Measurements from ENCODE around the gene TRIOBP. TPM values are rescaled to one million over a fixed set of nuclear protein-coding genes. Genes with fewer than 3 reads are reported as not detected.

The TRIOBP gene
- total and polyA plus RNA-seq, 2 of the 13 experiments (the other 11 are each of a cell fraction or from before 2014, with no cell fraction given), result 6.1 to 15.4 TPM

- TF ChIP-seq UBTF (CRISPR knock-in tag; IDR thresholded peaks at IDR 0.05) (peak; percentile 43; the same call in 1 of the 2 replicates), LCORL (IDR thresholded peaks at IDR 0.05) (no peak), LCORL (CRISPR knock-in tag; IDR thresholded peaks at IDR 0.05) (peak; percentile 44; the same call in 1 of the 2 replicates), ZNF546 (CRISPR knock-in tag; conservative IDR thresholded peaks at IDR 0.05) (no peak), PHF8 (CRISPR knock-in tag; IDR thresholded peaks at IDR 0.05) (peak; percentile 39; the same call in 1 of the 2 replicates), FOSL1 (CRISPR knock-in tag; IDR thresholded peaks at IDR 0.05; ENCODE audit: borderline replicate concordance) (no peak), HES4 (CRISPR knock-in tag; IDR thresholded peaks at IDR 0.05; ENCODE audit: borderline replicate concordance) (0 out of 2 replicates have a peak, but pooled peaks have one; percentile 35), CC2D1A (CRISPR knock-in tag; IDR thresholded peaks at IDR 0.05) (no peak), FOXK1 (CRISPR knock-in tag; IDR thresholded peaks at IDR 0.05; ENCODE audit: borderline replicate concordance, low read depth) (peak; percentile 46; the same call in 1 of the 2 replicates), ZNF281 (CRISPR knock-in tag; IDR thresholded peaks at IDR 0.05; ENCODE audit: borderline replicate concordance) (peak; percentile 78; the same call in 1 of the 2 replicates), KAT8 (CRISPR knock-in tag; IDR thresholded peaks at IDR 0.05) (peak; percentile 57; the same call in 1 of the 2 replicates), GABPB1 (CRISPR knock-in tag; IDR thresholded peaks at IDR 0.05) (peak; percentile 82), ZNF776 (CRISPR knock-in tag; IDR thresholded peaks at IDR 0.05) (0 out of 2 replicates have a peak, but pooled peaks have one; percentile 49), CREBL2 (CRISPR knock-in tag; IDR thresholded peaks at IDR 0.05; ENCODE audit: borderline replicate concordance) (no peak), KLF9 (CRISPR knock-in tag; IDR thresholded peaks at IDR 0.05; ENCODE audit: low read depth) (no peak), AKAP8 (CRISPR knock-in tag; IDR thresholded peaks at IDR 0.05) (no peak), PPARG (CRISPR knock-in tag; conservative IDR thresholded peaks at IDR 0.05) (no peak), CREM (IDR thresholded peaks at IDR 0.05) (peak; percentile 39; the same call in 1 of the 2 replicates), CREM (CRISPR knock-in tag; IDR thresholded peaks at IDR 0.05) (no peak), ATF3 (CRISPR knock-in tag; IDR thresholded peaks at IDR 0.05) (peak; percentile 61; the same call in 1 of the 2 replicates), TFDP1 (CRISPR knock-in tag; IDR thresholded peaks at IDR 0.05; ENCODE audit: borderline replicate concordance) (peak; percentile 38; the same call in 1 of the 2 replicates), ZNF552 (CRISPR knock-in tag; IDR thresholded peaks at IDR 0.05; ENCODE audit: borderline replicate concordance) (no peak)
These were observed 19.9 kb upstream of the TRIOBP start (continued) for GRCh38 chr22:37676736-37677492.
